ENCODE results near the gene KCNV2.

KCNV2 gene

GRCh38 chr9:2732492-2732891, 15.2 kb downstream of the KCNV2 start:
- H3K9ac ChIP-seq: no peak overlapping the region
- H3K79me2 ChIP-seq: no peaks in the 10 kb centered on the region
- H3K27ac ChIP-seq: no peak overlapping the region
- no peaks in the 10 kb centered on the region for H3K9me3 ChIP-seq (ENCODE audit: control insufficient read depth, low read length)
- H3K4me2 ChIP-seq (ENCODE audit: low read length): no peak overlapping the region
- H3K36me3 ChIP-seq (ENCODE audit: control insufficient read depth, insufficient read depth, low read length): no peaks in the 10 kb centered on the region
- H3K27me3 ChIP-seq (ENCODE audit: control insufficient read depth, insufficient read depth, low read length): no peaks in the 10 kb centered on the region
- H3K4me3 ChIP-seq (ENCODE audit: low read depth, low read length): no peak overlapping the region
- no peak overlapping the region for H2AFZ ChIP-seq
- peaks cover 7% of the 10 kb centered on the region for H3K4me1 ChIP-seq
- no peak for TF ChIP-seq CTCF (IDR thresholded peaks at IDR 0.05)

GRCh38 chr9:2740616-2741015, 23.3 kb downstream of the KCNV2 start:
- no peak overlapping the region for H3K4me2 ChIP-seq (ENCODE audit: low read length)
- H3K27me3 ChIP-seq (ENCODE audit: control insufficient read depth, insufficient read depth, low read length): no peaks in the 10 kb centered on the region
- no peak overlapping the region for H3K27ac ChIP-seq
- TF ChIP-seq CTCF (IDR thresholded peaks at IDR 0.05): no peak
- H3K36me3 ChIP-seq (ENCODE audit: control insufficient read depth, insufficient read depth, low read length): no peaks in the 10 kb centered on the region
- no peak overlapping the region for H2AFZ ChIP-seq
- H3K9me3 ChIP-seq (ENCODE audit: control insufficient read depth, low read length): no peaks in the 10 kb centered on the region
- no peak overlapping the region for H3K9ac ChIP-seq
- no peaks in the 10 kb centered on the region for H3K4me1 ChIP-seq
- no peaks in the 10 kb centered on the region for H3K79me2 ChIP-seq
- no peak overlapping the region for H3K4me3 ChIP-seq (ENCODE audit: low read depth, low read length)

GRCh38 chr9:2741441-2742158, 24.3 kb downstream of the KCNV2 start:
- Histone ChIP-seq H3K4me3 (ENCODE audit: low read depth, low read length) (no peak overlapping the region), H3K4me1 (no peaks in the 10 kb centered on the region), H3K27me3 (ENCODE audit: control insufficient read depth, insufficient read depth, low read length) (no peaks in the 10 kb centered on the region), H3K36me3 (ENCODE audit: control insufficient read depth, insufficient read depth, low read length) (no peaks in the 10 kb centered on the region), H3K79me2 (no peaks in the 10 kb centered on the region), H3K4me2 (ENCODE audit: low read length) (no peak overlapping the region), H2AFZ (no peak overlapping the region), H3K9me3 (ENCODE audit: control insufficient read depth, low read length) (no peaks in the 10 kb centered on the region), H3K9ac (no peak overlapping the region), H3K27ac (no peak overlapping the region)
- no peak for TF ChIP-seq CTCF (IDR thresholded peaks at IDR 0.05)

- no peak overlapping the region for H3K27ac ChIP-seq
- no peak overlapping the region for H3K4me3 ChIP-seq (ENCODE audit: low read depth, low read length)
- no peaks in the 10 kb centered on the region for H3K27me3 ChIP-seq (ENCODE audit: control insufficient read depth, insufficient read depth, low read length)
- no peak for TF ChIP-seq CTCF (IDR thresholded peaks at IDR 0.05)
- H3K9ac ChIP-seq: no peak overlapping the region
- H3K4me1 ChIP-seq: no peaks in the 10 kb centered on the region
- no peaks in the 10 kb centered on the region for H3K36me3 ChIP-seq (ENCODE audit: control insufficient read depth, insufficient read depth, low read length)
- H2AFZ ChIP-seq: no peak overlapping the region
- no peaks in the 10 kb centered on the region for H3K9me3 ChIP-seq (ENCODE audit: control insufficient read depth, low read length)
- no peak overlapping the region for H3K4me2 ChIP-seq (ENCODE audit: low read length)
- H3K79me2 ChIP-seq: no peaks in the 10 kb centered on the region
These were observed 24.9 kb downstream of the KCNV2 start for GRCh38 chr9:2742214-2742613.

GRCh38 chr9:2743937-2744529, 26.7 kb downstream of the KCNV2 start:
- H3K27ac ChIP-seq: no peak overlapping the region
- no peaks in the 10 kb centered on the region for H3K4me1 ChIP-seq
- H3K9me3 ChIP-seq (ENCODE audit: control insufficient read depth, low read length): no peaks in the 10 kb centered on the region
- no peaks in the 10 kb centered on the region for H3K36me3 ChIP-seq (ENCODE audit: control insufficient read depth, insufficient read depth, low read length)
- no peak overlapping the region for H3K4me2 ChIP-seq (ENCODE audit: low read length)
- no peak overlapping the region for H2AFZ ChIP-seq
- no peak overlapping the region for H3K4me3 ChIP-seq (ENCODE audit: low read depth, low read length)
- no peak for TF ChIP-seq CTCF (IDR thresholded peaks at IDR 0.05)
- no peaks in the 10 kb centered on the region for H3K27me3 ChIP-seq (ENCODE audit: control insufficient read depth, insufficient read depth, low read length)
- H3K9ac ChIP-seq: no peak overlapping the region
- H3K79me2 ChIP-seq: no peaks in the 10 kb centered on the region
